Astrocyte (in vitro differentiated cells and primary cell): ENCODE results near the gene HLCS.

Experiments used
- CTCF ChIP-seq: IDR thresholded peaks from 2 replicates; pipeline ENCODE4 v1.5.1; 2011; ENCODE audit warnings: low read depth, mild to moderate bottlenecking, inconsistent platforms, low read length, moderate library complexity; ENCODE audit not compliant: insufficient read depth
- EZH2 ChIP-seq: IDR thresholded peaks from 2 replicates; pipeline ENCODE4 v1.6.1; 2012; ENCODE audit warnings: mild to moderate bottlenecking, low read length, inconsistent platforms; ENCODE audit not compliant: insufficient read depth

- TF ChIP-seq CTCF (no peak), EZH2 (no peak)
Observed at GRCh38 chr21:36847189-36847588, 119.3 kb downstream of the HLCS start.
